HG02642 (cell line): ENCODE results near the gene SLN.

Experiments
- ATAC-seq: cut with Tn5 transposase; IDR thresholded peaks from one replicate; pipeline ENCODE4 v1.9.1; 2021; ENCODE audit warnings: mild to moderate bottlenecking; ENCODE audit not compliant: unreplicated experiment, poor library complexity

SLN gene

DNA sequence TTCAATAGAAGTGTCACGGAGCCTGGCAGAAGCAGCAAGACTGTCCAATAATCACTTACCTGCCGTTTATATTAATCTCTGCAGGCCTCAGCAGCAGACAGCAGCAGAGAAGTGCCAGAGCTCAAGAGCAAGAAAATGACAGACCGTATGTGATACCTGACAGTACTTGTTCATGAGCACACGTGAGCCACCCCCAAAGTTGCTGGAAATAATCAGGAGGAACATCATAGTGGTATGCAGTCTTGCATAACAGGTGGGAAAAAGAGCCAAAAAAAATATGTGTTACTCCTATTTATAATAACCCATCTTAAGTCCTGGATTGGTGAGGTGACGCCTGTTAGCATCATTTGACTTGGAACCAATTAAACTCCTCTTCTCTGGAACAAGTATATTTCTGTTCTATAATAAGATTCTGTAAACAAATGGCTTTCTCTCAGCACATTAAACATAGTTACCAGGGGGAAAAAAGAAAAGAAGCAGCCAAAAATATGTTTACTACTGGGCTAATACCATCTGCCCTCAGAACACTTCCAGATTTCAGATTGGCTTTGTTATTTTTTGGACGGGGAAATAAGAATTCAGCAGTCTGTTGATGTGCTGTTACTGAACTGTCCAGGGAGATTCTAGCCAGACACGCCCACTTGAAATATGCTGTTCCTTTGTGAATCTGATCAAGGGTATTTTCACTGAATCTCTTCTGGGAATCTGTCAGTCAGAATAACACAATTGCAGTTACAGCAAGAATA is 7.9 kb upstream of the SLN start:
- no peak for ATAC-seq

DNA sequence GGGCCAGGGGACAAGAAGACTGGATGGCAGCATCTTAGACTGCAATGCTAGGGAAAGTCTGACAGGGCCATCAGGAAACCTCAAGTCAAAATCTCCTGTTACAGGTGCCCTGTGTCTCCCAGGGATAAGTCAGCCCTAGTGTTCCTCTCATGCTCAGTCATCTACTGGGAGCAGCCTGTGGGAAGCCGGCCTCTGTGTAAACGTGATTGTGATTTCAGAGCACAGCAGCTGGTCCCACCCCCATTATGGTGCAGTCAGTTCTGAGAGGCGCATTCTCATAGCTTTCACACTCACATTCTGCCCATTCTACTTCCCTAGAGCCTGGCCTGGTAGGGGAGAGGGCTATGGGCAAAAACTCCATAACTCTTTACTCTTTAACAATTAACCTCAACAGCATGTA is 7.2 kb upstream of the SLN start:
- ATAC-seq: no peak

DNA sequence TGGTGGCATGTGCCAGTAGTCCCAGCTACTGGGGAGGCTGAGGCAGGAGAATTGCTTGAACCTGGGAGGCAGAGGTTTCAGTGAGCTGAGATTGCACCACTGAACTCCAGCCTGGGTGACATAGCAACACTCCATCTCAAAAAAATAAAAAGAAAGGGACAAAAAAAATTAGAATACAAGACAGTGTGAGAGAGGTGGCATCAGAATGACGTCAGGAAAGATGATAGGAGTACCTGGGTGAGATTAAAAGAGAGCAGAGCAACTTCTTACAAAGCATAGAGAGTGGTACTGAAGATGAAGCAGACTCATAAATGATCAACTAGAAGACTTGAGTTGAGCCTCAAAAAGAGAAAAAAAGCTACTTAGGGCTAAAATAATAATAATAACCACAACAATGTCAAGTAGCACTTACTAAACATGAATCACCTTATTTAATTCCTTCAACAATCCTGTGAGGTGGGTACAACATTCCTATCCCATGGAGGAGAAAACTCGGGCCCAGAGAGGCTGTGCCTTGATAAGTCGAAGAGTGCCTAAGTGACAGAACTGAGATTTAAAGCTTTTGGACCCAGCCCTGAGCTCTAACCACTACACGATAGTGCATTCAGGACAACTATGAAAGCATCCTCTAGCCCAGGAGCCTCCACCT is 5.2 kb upstream of the SLN start:
- no peak for ATAC-seq

DNA sequence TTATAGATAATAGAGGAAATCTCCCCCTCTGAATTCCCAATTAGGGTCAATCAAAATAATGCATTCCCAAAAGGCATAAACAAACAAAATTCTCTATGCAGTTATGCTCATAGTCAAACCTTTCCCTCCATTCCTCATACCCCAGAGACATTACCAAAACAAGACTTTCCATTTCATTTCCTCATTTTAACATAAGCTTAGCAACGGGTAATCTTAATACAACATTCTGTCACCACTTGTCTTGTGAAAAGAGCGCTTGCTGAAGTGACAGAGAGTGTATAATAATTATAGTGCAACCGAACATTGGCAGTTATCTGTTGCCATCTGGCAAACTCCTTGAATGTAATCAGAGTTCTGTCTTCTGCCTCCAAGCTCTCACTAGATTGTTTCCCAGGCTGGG is 1.2 kb upstream of the SLN start:
- ATAC-seq: no peak

DNA sequence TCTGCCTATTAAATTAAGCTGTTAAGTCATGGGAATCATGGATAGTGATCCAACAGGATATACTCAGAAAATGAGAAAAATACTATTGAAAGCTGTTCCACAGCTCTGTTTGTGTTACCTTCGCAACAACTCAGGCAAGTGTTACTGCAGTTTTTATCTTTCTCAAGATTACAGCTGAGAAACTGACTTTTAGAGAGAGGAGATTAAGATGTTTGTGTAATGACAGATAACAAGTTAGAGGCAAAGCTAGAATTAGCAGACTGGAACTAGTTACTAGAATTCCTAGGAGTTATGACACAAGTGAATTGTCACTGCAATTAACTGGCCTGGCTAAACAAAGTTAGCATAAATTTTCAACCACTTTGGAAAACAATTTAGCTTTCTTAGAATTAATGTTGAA is 1.6 kb downstream of the SLN start:
- ATAC-seq: no peak

DNA sequence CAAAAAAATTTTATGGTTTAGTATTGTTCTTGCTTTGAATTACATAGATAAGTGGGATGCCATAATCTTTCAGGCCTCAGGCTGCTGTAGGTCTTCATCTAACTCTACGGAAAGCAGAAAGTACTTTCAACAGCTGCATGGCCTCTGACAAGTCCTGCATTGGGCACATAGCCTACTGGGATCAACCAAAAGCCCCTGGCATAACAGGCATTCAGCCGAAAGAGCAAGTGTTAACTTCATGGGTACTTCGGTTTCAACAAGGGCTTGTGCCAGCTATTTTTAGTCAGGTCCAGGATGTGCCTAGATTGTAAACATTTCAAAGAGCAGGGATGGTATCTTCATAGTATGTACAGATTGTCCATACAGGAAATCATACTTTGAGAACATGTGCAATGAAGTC is 3.1 kb downstream of the SLN start:
- no peak for ATAC-seq

DNA sequence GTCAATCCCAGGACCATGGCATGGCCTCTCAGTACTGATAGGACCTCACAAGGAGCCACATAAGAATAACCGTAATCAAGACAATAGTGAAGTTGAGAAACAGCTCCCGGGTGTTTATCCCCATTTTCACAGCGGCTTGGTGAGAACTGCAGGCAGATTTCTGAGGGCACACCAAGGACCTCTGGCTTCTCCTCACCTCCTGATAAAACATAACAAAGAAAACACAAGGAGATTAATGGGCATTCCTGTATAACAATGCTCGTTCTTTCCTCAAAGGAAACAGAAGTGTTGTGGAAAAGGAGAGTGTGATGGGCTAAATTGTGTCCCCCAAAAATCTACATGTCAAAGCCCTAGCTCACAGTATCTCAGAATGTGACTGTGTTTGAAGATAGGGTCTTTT is 4.0 kb downstream of the SLN start:
- ATAC-seq: no peak

DNA sequence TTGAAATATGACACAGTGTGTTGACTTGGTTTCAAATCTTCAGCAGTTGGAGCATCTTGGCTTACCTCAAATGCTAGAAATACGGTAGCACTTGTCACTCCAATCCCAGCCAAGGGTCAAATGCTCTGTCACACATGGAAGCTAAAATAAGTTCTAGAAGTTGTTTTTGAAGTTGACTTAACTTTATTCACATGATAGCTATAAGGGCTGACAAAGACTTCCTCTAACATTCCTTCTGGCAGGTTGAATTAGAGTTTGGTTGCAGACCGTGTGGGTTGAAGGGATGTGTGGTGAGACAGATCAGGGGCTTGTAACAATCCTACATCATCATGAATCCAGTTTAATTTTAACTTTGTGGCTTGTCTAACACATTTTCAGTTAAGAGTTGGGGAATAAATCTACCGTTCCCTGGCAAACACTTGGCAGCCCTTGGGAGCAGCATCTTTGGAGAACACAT is 4.6 kb downstream of the SLN start:
- ATAC-seq: no peak

DNA sequence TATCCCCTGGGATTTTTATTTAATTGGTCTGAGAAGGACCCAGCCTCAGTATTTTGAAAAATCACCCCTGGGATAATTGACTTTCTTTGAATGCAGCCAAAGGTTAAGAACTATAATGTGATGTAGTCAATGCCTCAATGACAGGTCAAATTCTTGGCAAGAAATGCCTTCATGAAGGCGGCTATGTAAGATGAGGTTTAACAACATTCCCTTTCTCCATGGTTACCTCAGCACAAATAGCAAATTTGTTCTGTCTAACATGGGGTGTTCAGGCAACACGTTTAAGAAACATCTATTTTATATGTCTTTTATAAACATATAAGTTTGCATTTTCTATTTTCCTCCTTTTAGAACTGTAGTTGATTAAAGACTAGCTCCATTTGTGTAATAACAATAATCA is 5.3 kb downstream of the SLN start:
- ATAC-seq: no peak

DNA sequence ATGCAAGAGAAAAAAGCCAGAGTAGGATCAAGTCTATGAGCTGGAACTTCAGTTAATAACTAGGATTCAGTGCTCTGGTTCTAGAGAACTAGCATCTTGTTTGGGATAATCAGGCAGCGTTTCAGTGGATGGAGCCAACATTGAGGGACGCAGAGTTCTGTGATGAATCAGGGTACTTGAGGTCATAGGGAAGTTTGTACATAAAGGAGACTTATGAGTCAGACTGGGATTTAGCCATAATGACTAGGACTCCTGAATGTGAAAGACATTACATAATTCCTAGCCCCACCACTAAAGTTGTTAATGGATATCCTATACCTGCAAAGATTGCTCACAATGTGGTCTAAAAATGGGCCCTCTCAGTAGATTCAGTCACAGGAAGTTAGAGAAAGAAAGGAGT is 6.8 kb downstream of the SLN start:
- no peak for ATAC-seq

DNA sequence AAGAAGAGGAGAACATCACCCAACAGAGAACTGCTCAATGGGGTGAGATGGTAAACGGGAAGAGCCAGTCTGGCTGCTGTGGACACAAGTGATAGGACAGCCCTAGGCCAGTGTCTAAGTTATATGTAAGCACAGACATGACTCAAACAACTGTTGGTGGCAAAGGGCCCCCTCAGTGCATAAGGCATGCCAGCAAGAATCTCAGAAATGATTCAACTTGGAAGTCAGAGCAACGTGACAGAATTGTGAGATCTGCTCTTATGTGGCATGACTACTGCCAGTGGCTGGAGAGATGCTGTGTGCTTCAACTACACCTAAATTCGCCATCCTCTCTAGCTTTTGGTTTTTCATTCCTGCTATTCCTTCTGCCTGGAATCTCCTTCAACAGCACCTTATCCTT is 7.4 kb downstream of the SLN start:
- ATAC-seq: no peak

DNA sequence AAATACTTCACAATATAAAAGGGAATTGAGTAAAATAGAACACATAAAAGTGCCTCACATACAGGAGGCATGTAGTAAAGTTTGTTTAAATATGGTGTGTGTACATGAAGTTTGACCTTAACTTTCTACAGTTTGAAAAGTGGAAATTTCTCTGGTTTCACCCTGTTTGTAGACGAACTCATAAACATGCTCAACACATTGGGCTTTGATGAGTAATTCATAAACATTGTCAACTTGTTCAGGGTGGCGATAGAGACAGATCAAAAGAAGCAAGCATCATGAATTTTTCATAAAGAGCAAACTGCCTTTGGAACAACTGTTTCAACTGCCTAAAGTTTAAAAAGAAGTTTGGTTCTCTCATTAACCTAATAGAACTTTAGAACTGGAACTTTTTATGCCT is 9.1 kb downstream of the SLN start:
- ATAC-seq: no peak

DNA sequence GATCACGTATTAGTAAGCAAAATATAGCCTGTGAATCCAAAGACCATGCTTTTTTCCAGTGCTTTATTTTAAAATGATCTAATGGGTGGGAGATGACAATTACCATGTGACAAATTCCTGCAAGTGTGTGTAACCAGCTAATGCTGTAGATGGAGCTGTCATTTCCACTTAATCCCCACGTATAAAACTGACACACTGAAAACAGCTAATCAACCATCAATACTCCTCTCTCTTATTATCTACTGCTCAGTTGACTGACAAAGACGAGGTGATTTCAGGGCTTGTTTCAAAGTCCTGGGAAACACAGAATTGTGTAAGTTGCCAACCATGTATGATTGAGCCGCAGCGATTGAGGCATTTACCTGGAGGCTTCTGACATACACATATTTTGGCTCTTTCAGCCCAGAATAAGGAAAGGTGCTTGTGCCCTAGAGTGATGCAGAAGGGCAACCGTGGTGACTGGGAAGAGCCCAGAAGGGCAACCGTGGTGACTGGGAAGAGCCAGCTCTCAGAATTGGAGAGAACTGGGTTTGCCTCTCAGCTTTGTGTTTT is 9.7 kb downstream of the SLN start:
- ATAC-seq: no peak

DNA sequence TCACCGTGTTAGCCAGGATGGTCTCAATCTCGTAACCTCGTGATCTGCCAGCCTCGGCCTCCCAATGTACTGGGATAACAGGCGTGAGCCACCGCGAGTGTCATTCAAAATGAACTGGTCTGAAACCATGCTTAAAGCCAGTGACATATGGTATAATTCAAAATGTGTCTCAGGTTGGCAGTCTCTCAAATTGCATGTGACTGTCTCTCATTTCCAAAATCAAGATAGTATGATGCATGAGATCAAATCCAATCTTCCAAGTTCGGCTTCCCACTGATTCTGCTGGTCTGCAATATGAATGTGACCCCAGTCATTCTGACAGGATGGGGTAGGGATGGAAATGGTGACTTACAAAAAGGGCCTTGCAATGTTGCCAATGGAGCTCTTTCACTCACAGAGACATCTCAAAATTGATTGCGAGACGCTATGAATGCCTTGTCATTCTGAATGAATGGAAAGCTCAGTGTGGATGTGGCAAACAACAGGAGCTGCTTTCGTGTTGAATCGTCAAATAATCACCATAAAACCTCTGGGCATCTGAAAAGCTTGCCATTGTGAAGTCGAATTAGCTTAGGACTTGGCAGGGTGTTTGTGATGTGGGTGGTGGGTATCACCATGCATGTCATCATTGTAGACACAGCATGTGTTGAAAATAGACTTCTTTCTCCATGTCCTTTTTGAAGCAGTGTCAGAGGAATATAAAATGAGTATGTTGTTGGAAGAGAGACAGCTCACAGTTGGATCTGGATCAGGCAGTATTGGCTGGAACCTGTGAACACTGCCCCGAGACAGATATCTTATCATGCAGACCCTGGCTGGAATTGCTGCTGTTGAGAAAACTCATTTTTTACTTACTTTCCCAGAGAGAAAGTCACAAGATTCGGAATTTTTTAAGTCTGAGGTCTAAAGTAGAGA is 12.2 kb downstream of the SLN start:
- no peak for ATAC-seq

DNA sequence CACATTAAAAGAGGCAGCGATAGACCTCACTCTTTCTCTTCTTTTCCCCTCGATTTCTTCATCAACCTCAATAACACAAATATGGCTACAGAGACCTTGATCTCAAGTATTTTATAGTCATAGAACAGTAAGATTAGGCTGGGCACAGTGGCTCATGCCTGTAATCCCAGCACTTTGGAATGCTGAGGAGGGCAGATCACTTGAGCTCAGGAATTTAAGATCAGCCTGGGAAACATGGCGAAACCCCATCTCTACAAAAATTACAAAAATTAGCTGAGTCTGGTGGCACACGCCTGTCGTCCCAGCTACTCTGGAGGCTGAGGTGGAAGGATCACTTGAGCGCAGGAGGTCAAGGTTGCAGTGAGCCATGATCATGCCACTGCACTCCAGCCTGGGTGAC is 14.6 kb downstream of the SLN start:
- no peak for ATAC-seq

DNA sequence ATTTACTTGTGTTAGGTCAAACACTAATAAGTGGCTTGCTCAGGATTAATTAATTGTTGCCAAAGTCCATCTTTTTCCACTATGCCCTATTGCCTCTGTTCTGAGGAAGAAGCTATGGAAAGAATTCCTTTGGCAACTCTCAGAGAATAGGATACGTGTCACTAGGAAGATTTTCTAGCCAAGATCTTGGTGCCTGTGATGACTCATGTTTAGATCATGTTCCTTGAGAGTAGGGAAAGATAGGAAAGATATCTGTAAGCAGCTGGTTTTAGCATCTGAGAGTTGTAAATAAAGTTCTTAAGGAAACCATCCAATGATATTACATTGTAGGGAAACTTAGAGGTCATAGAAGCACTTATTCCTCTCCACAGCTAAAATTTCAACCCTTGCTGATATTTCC is 15.7 kb downstream of the SLN start:
- ATAC-seq: no peak

DNA sequence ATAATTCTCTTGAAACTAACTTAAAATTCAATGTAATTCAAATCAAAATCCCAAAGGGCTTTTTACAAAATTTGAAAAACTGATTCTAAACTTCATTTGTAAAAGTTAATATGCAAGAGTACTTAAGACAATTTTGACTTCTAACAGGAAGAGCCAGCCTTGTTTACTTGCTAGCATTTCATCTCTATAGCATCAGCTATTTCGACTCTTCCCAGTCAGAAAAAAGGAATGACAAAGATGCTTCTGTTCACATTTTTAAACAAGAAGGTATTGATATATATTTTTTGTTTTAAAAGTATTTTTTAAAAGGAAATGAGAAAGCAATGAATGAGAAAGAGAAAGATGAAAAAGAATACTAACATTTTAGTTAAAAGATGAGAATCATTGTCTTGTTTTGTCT is 16.4 kb downstream of the SLN start:
- no peak for ATAC-seq

DNA sequence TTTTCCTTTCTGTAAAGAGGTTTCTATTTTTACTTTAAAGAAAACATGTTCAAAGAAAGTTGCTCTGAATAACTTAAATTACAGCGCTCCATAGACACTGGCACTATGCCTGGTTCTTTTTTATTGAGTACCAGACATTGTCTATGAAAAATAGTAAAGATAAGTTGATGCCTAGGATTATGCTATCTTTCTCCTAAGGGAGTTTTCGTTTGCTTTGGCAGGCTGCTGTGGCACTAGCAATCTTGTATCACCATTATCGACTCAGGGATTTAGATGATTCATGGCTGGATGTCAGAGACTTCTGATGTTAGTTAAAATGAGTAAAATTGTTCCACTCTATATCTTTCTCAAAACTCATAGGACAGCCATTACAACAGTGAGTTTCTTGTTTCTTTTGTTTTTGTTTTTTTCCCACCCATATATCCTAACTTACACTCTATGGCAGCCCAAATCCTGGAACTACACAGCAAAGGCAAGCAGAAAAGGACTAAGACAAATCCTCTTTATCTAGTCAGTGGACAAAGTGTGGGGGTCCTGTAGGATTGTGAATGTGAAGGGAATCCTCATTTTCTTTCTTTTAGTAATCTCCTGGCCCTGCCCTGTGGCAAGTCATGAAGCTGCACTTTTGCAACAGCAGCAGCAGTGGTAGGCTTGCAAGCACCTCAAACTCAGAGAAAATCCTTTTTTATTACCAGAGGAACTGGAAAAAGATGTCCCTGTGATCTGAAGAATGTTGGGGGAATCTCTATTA is 20.7 kb downstream of the SLN start:
- ATAC-seq: no peak

DNA sequence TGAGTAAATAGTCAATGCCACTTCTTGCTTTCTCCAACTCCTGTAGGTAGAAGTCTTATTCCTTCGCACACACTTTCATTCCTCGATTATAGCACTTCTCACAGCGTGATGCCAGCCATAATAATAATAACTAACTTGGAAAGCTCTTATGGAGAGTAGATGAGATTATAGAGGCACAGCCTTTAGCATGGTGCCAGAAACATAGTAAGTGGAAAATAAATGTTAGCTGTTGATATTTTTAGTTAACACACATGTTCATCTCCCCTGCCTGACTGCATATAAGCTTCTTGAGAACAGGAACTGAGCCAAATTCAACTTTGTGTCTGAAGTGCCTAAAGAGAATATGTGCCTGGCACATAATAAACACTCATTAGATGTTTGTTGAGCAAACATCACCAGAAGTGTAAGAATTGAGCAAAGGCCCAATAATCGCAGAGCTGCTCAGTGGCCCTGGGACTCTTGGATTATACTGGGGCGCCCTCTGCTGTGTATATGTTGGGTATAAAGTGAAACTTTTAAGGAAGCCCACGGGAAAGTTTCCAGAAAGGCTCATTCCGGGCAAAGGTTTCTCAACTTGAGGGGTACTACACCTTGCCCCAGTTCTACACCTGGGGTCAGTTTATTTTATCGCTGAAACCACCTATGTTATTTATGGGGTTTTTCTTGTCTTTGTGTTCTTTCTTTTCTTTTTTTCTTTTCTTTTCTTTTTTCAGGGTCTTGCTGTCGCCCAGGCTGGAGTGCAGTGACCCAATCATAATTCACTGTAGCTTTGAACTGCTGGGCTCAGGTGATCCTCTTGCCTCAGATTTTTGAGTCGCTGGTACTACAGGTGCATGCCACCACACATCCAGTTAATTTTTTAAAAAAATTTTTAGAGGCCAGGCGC is 22.3 kb downstream of the SLN start:
- ATAC-seq: peak; percentile 59
